Measurements from ENCODE around the gene AUTS2.

Gene AUTS2

GRCh38 chr7:70318511-70318910 is 720.2 kb downstream of the AUTS2 start:
- H3K4me3 ChIP-seq (ENCODE audit: low read depth, low read length), result no peak overlapping the region

GRCh38 chr7:70319057-70319456 is 720.8 kb downstream of the AUTS2 start:
- TF ChIP-seq, protein P1, sequence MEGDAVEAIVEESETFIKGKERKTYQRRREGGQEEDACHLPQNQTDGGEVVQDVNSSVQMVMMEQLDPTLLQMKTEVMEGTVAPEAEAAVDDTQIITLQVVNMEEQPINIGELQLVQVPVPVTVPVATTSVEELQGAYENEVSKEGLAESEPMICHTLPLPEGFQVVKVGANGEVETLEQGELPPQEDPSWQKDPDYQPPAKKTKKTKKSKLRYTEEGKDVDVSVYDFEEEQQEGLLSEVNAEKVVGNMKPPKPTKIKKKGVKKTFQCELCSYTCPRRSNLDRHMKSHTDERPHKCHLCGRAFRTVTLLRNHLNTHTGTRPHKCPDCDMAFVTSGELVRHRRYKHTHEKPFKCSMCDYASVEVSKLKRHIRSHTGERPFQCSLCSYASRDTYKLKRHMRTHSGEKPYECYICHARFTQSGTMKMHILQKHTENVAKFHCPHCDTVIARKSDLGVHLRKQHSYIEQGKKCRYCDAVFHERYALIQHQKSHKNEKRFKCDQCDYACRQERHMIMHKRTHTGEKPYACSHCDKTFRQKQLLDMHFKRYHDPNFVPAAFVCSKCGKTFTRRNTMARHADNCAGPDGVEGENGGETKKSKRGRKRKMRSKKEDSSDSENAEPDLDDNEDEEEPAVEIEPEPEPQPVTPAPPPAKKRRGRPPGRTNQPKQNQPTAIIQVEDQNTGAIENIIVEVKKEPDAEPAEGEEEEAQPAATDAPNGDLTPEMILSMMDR (IDR thresholded peaks at IDR 0.05; ENCODE audit: low read depth, low read length), result no peak
- H3K4me3 ChIP-seq (ENCODE audit: low read depth, low read length), result no peak overlapping the region

More at GRCh38 chr7:70318511-70318910, 720.2 kb downstream of the AUTS2 start:
- TF ChIP-seq, protein P1 (IDR thresholded peaks at IDR 0.05; ENCODE audit: low read depth, low read length), result no peak

DNA sequence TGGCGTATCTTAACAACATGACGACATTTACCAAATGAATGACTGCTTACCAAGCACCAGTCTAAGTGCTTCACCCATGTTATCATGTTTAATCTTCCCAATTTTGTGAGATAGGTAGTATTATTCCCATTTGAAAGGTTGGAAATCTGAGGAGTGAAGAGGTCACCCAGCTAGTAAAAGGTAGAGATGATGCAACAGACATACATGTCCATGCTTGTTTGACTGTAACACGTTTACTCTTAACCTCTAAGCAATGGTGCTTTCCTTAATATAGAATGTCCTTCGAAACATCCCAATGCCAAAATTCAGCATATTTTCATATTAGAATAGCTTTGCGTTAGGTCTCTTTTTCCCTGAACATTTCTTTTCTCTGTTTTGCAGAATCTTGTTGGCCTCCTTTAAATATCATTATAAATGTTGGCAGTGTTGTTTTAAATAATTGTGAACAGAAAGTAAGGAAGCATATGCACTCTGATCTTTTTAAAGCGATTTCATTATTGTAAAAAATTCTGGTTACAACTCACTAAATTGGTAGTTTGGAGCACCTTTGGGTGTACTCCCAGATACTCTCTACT is 722.8 kb downstream of the AUTS2 start:
- TF ChIP-seq, protein P1 (IDR thresholded peaks at IDR 0.05; ENCODE audit: low read depth, low read length), result no peak

GRCh38 chr7:70322856-70323255 is 724.6 kb downstream of the AUTS2 start:
- no peak overlapping the region for H3K4me3 ChIP-seq (ENCODE audit: low read depth, low read length)
- TF ChIP-seq, protein P1 (IDR thresholded peaks at IDR 0.05; ENCODE audit: low read depth, low read length), result no peak

More for the DNA sequence above, 722.8 kb downstream of the AUTS2 start:
- H3K4me3 ChIP-seq (ENCODE audit: low read depth, low read length), result no peak overlapping the region

- H3K4me3 ChIP-seq (ENCODE audit: low read depth, low read length), result no peak overlapping the region
- TF ChIP-seq, protein P1 (IDR thresholded peaks at IDR 0.05; ENCODE audit: low read depth, low read length), result no peak
Observed at GRCh38 chr7:70325509-70326101, 727.3 kb downstream of the AUTS2 start.

GRCh38 chr7:70334295-70334694 is 736.0 kb downstream of the AUTS2 start:
- no peak overlapping the region for H3K4me3 ChIP-seq (ENCODE audit: low read depth, low read length)
- TF ChIP-seq, protein P1 (IDR thresholded peaks at IDR 0.05; ENCODE audit: low read depth, low read length), result no peak

DNA sequence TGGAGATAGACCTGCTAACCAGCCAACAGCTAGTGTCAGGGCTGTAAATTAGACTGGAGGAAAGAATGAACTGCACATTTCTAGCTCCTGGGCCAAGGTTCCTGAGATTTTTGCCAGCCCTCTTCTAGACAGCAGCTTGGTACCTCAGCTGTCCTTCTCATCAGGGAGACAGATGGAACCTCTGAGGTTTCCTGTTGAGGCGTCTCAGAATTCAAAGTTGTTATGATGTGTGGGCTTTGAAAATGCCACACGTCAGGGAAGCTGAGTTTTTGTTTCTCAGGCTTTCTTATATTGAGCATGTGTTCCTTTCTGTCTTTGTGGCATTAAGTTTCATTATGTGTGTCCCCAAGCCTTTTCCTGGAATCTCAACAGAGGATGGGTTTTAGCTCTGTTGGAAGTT is 736.6 kb downstream of the AUTS2 start:
- no peak overlapping the region for H3K4me3 ChIP-seq (ENCODE audit: low read depth, low read length)
- TF ChIP-seq, protein P1 (IDR thresholded peaks at IDR 0.05; ENCODE audit: low read depth, low read length), result no peak
